Measurements from ENCODE around the gene CDCA4. TPM values are rescaled to one million over a fixed set of nuclear protein-coding genes. Genes with fewer than 3 reads are reported as not detected.
A peak's percentile ranks its signal among the peaks of the same experiment; 100 is the strongest.

The CDCA4 gene
- total RNA-seq, 4 donors from 2014 or later: 5.8 to 7.8 (median 6.2) TPM

DNA sequence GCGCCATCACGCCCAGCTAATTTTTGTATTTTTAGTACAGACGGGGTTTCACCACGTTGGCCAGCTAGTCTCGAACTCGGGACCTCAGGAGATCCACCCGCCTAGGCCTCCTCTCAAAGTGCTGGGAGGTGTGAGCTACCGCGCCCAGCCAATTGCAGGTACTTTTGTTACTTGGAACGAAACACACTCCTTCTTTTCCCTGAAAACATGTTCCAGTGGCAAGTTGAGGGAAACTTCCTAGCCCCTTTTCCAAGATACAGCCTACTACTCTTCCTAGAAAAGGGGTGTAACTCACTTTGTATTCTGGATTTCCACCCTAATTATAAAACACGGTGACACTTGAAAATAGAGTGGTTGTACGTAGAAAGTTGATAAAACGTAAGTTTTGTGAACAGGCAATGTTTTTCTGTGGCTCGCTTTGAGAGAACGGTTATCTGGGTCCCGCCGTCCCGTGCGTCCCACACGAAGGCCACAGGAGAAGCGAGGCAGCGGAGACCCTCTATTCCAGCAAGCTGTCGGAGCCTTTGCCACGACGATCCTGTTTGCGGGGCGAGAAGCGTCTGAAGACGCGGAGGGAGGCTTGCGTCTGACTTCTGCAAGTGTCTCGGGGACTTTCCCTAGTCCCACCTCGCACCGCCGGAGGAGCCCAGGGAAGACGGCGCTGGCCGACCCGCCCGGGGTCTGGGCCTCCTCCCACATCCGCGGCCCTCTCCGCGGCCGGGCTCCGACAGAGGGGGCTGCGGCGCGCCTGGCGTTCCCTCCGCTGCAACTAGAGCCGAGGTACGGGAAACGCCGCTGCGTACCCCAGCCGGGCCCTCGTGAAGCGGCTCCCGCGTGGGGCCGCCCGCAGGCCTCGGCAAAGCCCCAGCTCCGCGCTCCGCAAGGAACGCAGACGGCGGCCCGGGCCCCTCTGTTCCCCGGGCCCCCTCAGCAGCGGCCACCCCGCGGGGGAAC, 745 bp downstream of the CDCA4 start:
- WGBS, 2 donors (ENCODE audit: low coverage in 1 of 2): 4 to 18% methylated on average over 3 to 17 of the region's 75 CpGs
- ATAC-seq: peak; percentile 1
- Histone ChIP-seq H3K4me3 (peak overlapping the region; percentile 67 to 94), H3K36me3 (no peaks in the 10 kb centered on the region), H3K9me3 (no peaks in the 10 kb centered on the region), H3K4me1 (peaks cover 0 to 39% (median 14%) of the 10 kb centered on the region in 3 donors), H3K27ac (peak overlapping the region; percentile 55 to 84 (median 78)), H3K27me3 (no peaks in the 10 kb centered on the region)
- TF ChIP-seq POLR2AphosphoS5 (IDR thresholded peaks at IDR 0.05) (no peak), POLR2A (IDR thresholded peaks at IDR 0.05) (no peak), EP300 (IDR thresholded peaks at IDR 0.05) (no peak)
- TF ChIP-seq, protein P1, sequence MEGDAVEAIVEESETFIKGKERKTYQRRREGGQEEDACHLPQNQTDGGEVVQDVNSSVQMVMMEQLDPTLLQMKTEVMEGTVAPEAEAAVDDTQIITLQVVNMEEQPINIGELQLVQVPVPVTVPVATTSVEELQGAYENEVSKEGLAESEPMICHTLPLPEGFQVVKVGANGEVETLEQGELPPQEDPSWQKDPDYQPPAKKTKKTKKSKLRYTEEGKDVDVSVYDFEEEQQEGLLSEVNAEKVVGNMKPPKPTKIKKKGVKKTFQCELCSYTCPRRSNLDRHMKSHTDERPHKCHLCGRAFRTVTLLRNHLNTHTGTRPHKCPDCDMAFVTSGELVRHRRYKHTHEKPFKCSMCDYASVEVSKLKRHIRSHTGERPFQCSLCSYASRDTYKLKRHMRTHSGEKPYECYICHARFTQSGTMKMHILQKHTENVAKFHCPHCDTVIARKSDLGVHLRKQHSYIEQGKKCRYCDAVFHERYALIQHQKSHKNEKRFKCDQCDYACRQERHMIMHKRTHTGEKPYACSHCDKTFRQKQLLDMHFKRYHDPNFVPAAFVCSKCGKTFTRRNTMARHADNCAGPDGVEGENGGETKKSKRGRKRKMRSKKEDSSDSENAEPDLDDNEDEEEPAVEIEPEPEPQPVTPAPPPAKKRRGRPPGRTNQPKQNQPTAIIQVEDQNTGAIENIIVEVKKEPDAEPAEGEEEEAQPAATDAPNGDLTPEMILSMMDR (IDR thresholded peaks at IDR 0.05): no peak

DNA sequence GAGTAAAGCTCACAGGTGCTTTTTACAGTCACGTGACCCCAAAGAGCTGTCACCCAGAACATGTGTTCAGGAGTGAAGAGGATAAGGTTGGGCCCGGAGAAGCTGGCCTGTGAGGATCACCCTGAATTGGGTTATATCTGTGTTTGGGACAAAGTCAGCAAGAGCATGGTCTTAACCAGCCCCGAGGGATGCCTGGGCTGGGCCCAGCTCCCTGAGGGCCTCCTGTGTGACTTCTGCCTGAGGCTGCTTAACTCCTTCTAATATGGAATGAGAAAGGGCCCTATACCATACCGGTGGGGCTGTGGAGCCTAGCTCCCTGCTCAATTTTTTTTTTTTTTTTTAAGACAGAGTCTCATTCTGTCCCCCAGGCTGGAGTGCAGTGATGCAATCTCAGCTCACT, 2.5 kb downstream of the CDCA4 start:
- 75 to 80% methylated on average over 3 to 4 of the region's 4 CpGs for WGBS, 2 donors (ENCODE audit: low coverage in 1 of 2)
- peaks cover 0 to 44% (median 14%) of the 10 kb centered on the region in 3 donors for H3K4me1 ChIP-seq
- no peaks in the 10 kb centered on the region for H3K27me3 ChIP-seq
- no peak for ATAC-seq
- no peaks in the 10 kb centered on the region for H3K9me3 ChIP-seq
- TF ChIP-seq, protein P1 (IDR thresholded peaks at IDR 0.05): no peak
- TF ChIP-seq EP300 (IDR thresholded peaks at IDR 0.05) (no peak), POLR2AphosphoS5 (IDR thresholded peaks at IDR 0.05) (no peak), POLR2A (IDR thresholded peaks at IDR 0.05) (no peak)
- H3K27ac ChIP-seq: no peak overlapping the region
- H3K4me3 ChIP-seq: no peak overlapping the region
- no peaks in the 10 kb centered on the region for H3K36me3 ChIP-seq

DNA sequence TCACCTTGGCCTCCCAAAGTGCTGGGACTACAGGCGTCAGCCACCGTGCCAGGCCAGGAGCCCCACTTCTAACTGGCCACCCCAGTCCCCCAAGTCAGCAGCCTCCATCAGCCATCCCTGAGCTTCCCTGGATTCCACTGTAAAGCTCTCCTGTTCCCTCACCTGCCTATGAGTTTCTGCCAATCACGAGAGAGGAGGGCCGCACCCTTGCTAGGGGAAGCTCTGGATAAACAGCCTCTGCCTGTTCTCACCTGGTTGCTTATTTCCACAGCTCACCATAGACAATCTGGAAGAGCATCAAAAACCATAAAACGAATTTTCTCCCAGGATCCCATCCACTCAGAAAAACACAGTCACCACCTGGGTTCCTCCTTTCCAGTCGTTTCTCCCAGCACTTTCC, 5.0 kb downstream of the CDCA4 start:
- no peak overlapping the region for H3K27ac ChIP-seq
- TF ChIP-seq EP300 (IDR thresholded peaks at IDR 0.05): no peak
- ATAC-seq: no peak
- no peak overlapping the region for H3K4me3 ChIP-seq
- 67 to 70% methylated on average over 1 to 5 of the region's 6 CpGs for WGBS, 2 donors (ENCODE audit: low coverage in 1 of 2)
- peaks cover 0 to 10% of the 10 kb centered on the region in 2 donors for H3K36me3 ChIP-seq
- no peaks in the 10 kb centered on the region for H3K27me3 ChIP-seq
- no peaks in the 10 kb centered on the region for H3K9me3 ChIP-seq
- H3K4me1 ChIP-seq: peaks cover 0 to 49% (median 12%) of the 10 kb centered on the region in 3 donors

DNA sequence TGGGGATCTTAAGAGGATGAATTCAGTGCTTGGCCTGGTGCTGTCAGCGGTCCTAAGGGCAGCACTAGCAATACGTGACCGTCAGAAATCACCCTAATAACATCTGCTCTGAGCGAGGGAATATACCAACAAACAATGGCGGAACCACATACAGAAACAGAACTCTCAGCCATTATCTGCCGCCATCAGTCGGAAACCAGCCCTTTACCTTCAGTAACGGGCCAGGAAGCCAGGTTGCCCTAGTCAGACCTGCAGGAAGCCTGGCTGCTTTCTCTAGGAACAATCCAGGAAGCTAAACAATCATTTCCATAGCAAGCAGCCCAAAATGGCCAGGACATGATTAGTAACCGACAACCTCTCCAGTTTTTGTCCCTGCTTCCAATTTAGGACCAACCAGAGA, 5.6 kb downstream of the CDCA4 start:
- H3K27ac ChIP-seq: no peak overlapping the region
- no peak for TF ChIP-seq POLR2AphosphoS5 (IDR thresholded peaks at IDR 0.05)
- TF ChIP-seq, protein P1 (IDR thresholded peaks at IDR 0.05): no peak
- TF ChIP-seq EP300 (IDR thresholded peaks at IDR 0.05): no peak
- no peak for TF ChIP-seq POLR2A (IDR thresholded peaks at IDR 0.05)
- H3K9me3 ChIP-seq: no peaks in the 10 kb centered on the region
- peaks cover 0 to 17% of the 10 kb centered on the region in 2 donors for H3K36me3 ChIP-seq
- H3K4me1 ChIP-seq: peaks cover 0 to 45% (median 12%) of the 10 kb centered on the region in 3 donors
- WGBS, 2 donors (ENCODE audit: low coverage in 1 of 2): 47 to 78% methylated on average over 3 to 4 of the region's 9 CpGs
- H3K4me3 ChIP-seq: no peak overlapping the region
- ATAC-seq: no peak
- H3K27me3 ChIP-seq: no peaks in the 10 kb centered on the region

DNA sequence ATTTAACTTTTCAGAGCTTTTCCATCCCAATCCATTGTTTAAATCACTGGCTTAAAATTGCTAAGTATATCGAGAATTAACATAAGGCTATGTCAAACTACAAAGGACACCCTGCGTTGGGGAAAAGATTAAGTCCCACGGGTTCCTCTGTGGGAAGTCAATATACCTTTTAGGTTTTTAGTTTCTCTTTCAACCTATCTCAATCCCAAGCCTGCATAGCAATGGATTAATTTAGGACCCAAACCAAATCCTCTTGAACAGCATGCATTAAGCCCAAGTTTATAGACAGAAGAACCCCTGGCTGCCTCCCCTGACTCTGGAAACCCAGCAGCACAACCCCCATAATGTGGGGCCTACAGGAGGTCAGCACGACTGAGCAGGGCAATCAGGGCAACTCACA, 6.3 kb downstream of the CDCA4 start:
- H3K27me3 ChIP-seq: no peaks in the 10 kb centered on the region
- peaks cover 0 to 39% (median 11%) of the 10 kb centered on the region in 3 donors for H3K4me1 ChIP-seq
- peaks cover 0 to 23% of the 10 kb centered on the region in 2 donors for H3K36me3 ChIP-seq
- H3K27ac ChIP-seq: no peak overlapping the region
- no peak overlapping the region for H3K4me3 ChIP-seq
- no peaks in the 10 kb centered on the region for H3K9me3 ChIP-seq
- WGBS, 2 donors (ENCODE audit: low coverage in 1 of 2): 68 to 80% methylated on average over 3 to 4 of the region's 4 CpGs
- TF ChIP-seq, protein P1 (IDR thresholded peaks at IDR 0.05): no peak
- TF ChIP-seq EP300 (IDR thresholded peaks at IDR 0.05) (no peak), POLR2AphosphoS5 (IDR thresholded peaks at IDR 0.05) (no peak), POLR2A (IDR thresholded peaks at IDR 0.05) (no peak)
- no peak for ATAC-seq
